Measurements from ENCODE around the gene MELTF. TPM values are rescaled to one million over a fixed set of nuclear protein-coding genes. Genes with fewer than 3 reads are reported as not detected.
A peak's percentile ranks its signal among the peaks of the same experiment; 100 is the strongest.

MELTF gene
- total and polyA plus RNA-seq, 7 experiments from 2014 or later, result 0.09 to 7.6 (median 1.8) TPM; not detected in 1

- Mint-ChIP-seq H3K4me3 (peak overlapping the region; percentile 59 to 90 (median 82)), H3K4me1 (peaks cover 4 to 19% (median 13%) of the 10 kb centered on the region in 7 donors), H3K27me3 (peaks cover 0 to 2% (median 0%) of the 10 kb centered on the region in 5 donors), H3K9me3 (peaks cover 0 to 3% (median 0%) of the 10 kb centered on the region in 11 donors), H3K27ac (peak overlapping the region; percentile 43 to 92 (median 81)), H3K36me3 (peaks cover 0 to 1% (median 0%) of the 10 kb centered on the region in 5 donors)
- Histone ChIP-seq H3K36me3 (ENCODE audit: control insufficient read depth in 2 of 3, insufficient read depth in 3 of 3, low read length in 3 of 3) (no peaks in the 10 kb centered on the region), H3K27ac (ENCODE audit: low read depth, low read length) (no peak overlapping the region), H3K4me3 (ENCODE audit: low read length) (no peak overlapping the region), H3K4me1 (ENCODE audit: control insufficient read depth in 2 of 2, insufficient read depth in 2 of 2, low read length in 2 of 2) (peaks cover 8% of the 10 kb centered on the region in 2 donors), H3K9me3 (ENCODE audit: control insufficient read depth in 2 of 3, low read length in 3 of 3) (no peaks in the 10 kb centered on the region), H3K27me3 (ENCODE audit: control insufficient read depth in 2 of 2, insufficient read depth in 2 of 2, low read length in 2 of 2) (no peaks in the 10 kb centered on the region)
- intact Hi-C loops (cut with micrococcal nuclease), result no loop called here
- CTCF ChIA-PET, result interaction anchor here (1.3 kb wide), 1 partner anchor 187 kb away, joined by 3 read pairs; no protein-coding TSS in a partner anchor
- DNase-seq (no peak), ATAC-seq (no peak)
- POLR2A ChIA-PET, result no interaction called here
Measured at GRCh38 chr3:197001106-197001971, 28.3 kb downstream of the MELTF start.

- Histone ChIP-seq H3K27me3 (ENCODE audit: control insufficient read depth in 2 of 2, insufficient read depth in 2 of 2, low read length in 2 of 2) (no peaks in the 10 kb centered on the region), H3K4me1 (ENCODE audit: control insufficient read depth in 2 of 2, insufficient read depth in 2 of 2, low read length in 2 of 2) (peaks cover 8% of the 10 kb centered on the region in 2 donors), H3K4me3 (ENCODE audit: low read length) (no peak overlapping the region), H3K36me3 (ENCODE audit: control insufficient read depth in 2 of 3, insufficient read depth in 3 of 3, low read length in 3 of 3) (no peaks in the 10 kb centered on the region), H3K9me3 (ENCODE audit: control insufficient read depth in 2 of 3, low read length in 3 of 3) (no peaks in the 10 kb centered on the region), H3K27ac (ENCODE audit: low read depth, low read length) (no peak overlapping the region)
- ChIA-PET POLR2A (no interaction called here), CTCF (no interaction called here)
- Mint-ChIP-seq H3K36me3 (peaks cover 0 to 1% (median 0%) of the 10 kb centered on the region in 5 donors), H3K9me3 (peaks cover 0 to 3% (median 0%) of the 10 kb centered on the region in 11 donors), H3K27me3 (peaks cover 0 to 2% (median 0%) of the 10 kb centered on the region in 5 donors), H3K27ac (peak overlapping the region in 2 of 9 donors; percentile 25 to 32), H3K4me1 (peaks cover 3 to 19% (median 13%) of the 10 kb centered on the region in 7 donors), H3K4me3 (no peak overlapping the region)
- ATAC-seq (no peak), DNase-seq (no peak)
- intact Hi-C loops (cut with micrococcal nuclease), result no loop called here
Measured at GRCh38 chr3:197000211-197000610, 29.4 kb downstream of the MELTF start.

- Histone ChIP-seq H3K36me3 (ENCODE audit: control insufficient read depth in 2 of 3, insufficient read depth in 3 of 3, low read length in 3 of 3) (no peaks in the 10 kb centered on the region), H3K4me3 (ENCODE audit: low read length) (no peak overlapping the region), H3K9me3 (ENCODE audit: control insufficient read depth in 2 of 3, low read length in 3 of 3) (no peaks in the 10 kb centered on the region), H3K27ac (ENCODE audit: low read depth, low read length) (no peak overlapping the region), H3K27me3 (ENCODE audit: control insufficient read depth in 2 of 2, insufficient read depth in 2 of 2, low read length in 2 of 2) (no peaks in the 10 kb centered on the region), H3K4me1 (ENCODE audit: control insufficient read depth in 2 of 2, insufficient read depth in 2 of 2, low read length in 2 of 2) (peaks cover 6% of the 10 kb centered on the region in 2 donors)
- Mint-ChIP-seq H3K27ac (no peak overlapping the region), H3K4me1 (peaks cover 0 to 15% (median 7%) of the 10 kb centered on the region in 7 donors), H3K4me3 (no peak overlapping the region), H3K36me3 (peaks cover 0 to 1% (median 0%) of the 10 kb centered on the region in 5 donors), H3K27me3 (peaks cover 0 to 2% (median 0%) of the 10 kb centered on the region in 5 donors), H3K9me3 (peaks cover 0 to 3% (median 0%) of the 10 kb centered on the region in 11 donors)
- ChIA-PET POLR2A (no interaction called here), CTCF (no interaction called here)
- ATAC-seq (no peak), DNase-seq (no peak)
- intact Hi-C loops (cut with micrococcal nuclease), result no loop called here
Measured at GRCh38 chr3:196998966-196999760, 30.5 kb downstream of the MELTF start.

- POLR2A ChIA-PET, result no interaction called here
- no peaks in the 10 kb centered on the region for H3K36me3 ChIP-seq (ENCODE audit: control insufficient read depth in 2 of 3, insufficient read depth in 3 of 3, low read length in 3 of 3)
- peaks cover 0 to 6% (median 4%) of the 10 kb centered on the region in 7 donors for H3K4me1 Mint-ChIP-seq
- no peaks in the 10 kb centered on the region for H3K4me1 ChIP-seq (ENCODE audit: control insufficient read depth in 2 of 2, insufficient read depth in 2 of 2, low read length in 2 of 2)
- peaks cover 0 to 3% (median 0%) of the 10 kb centered on the region in 11 donors for H3K9me3 Mint-ChIP-seq
- H3K4me3 Mint-ChIP-seq, result no peak overlapping the region
- no peak overlapping the region for H3K4me3 ChIP-seq (ENCODE audit: low read length)
- intact Hi-C loops (cut with micrococcal nuclease), result no loop called here
- no peak for DNase-seq
- no peak for ATAC-seq
- no peak overlapping the region for H3K27ac Mint-ChIP-seq
- H3K36me3 Mint-ChIP-seq, result no peaks in the 10 kb centered on the region
- no peak overlapping the region for H3K27ac ChIP-seq (ENCODE audit: low read depth, low read length)
- no peaks in the 10 kb centered on the region for H3K27me3 ChIP-seq (ENCODE audit: control insufficient read depth in 2 of 2, insufficient read depth in 2 of 2, low read length in 2 of 2)
- H3K9me3 ChIP-seq (ENCODE audit: control insufficient read depth in 2 of 3, low read length in 3 of 3), result no peaks in the 10 kb centered on the region
- peaks cover 0 to 2% (median 0%) of the 10 kb centered on the region in 5 donors for H3K27me3 Mint-ChIP-seq
- CTCF ChIA-PET, result interaction anchor here (1.1 kb wide), 1 partner anchor 33 kb away, joined by 5 read pairs; the partner anchor contains the start of gene MELTF
Measured at GRCh38 chr3:196997311-196997710, 32.3 kb downstream of the MELTF start.

GRCh38 chr3:196996454-196997265, 33.0 kb downstream of the MELTF start:
- H3K4me3 Mint-ChIP-seq, result no peak overlapping the region
- CTCF ChIA-PET, result interaction anchor here (1.1 kb wide), 1 partner anchor 33 kb away, joined by 5 read pairs; the partner anchor contains the start of gene MELTF
- no peak for ATAC-seq

More at GRCh38 chr3:196996454-196997265, 33.0 kb downstream of the MELTF start:
- H3K4me3 ChIP-seq (ENCODE audit: low read length), result no peak overlapping the region
- no peaks in the 10 kb centered on the region for H3K4me1 ChIP-seq (ENCODE audit: control insufficient read depth in 2 of 2, insufficient read depth in 2 of 2, low read length in 2 of 2)
- no peaks in the 10 kb centered on the region for H3K9me3 ChIP-seq (ENCODE audit: control insufficient read depth in 2 of 3, low read length in 3 of 3)
- Mint-ChIP-seq H3K9me3 (peaks cover 0 to 2% (median 0%) of the 10 kb centered on the region in 11 donors), H3K36me3 (no peaks in the 10 kb centered on the region), H3K27ac (no peak overlapping the region), H3K4me1 (peaks cover 0 to 4% (median 2%) of the 10 kb centered on the region in 7 donors), H3K27me3 (peaks cover 0 to 1% (median 0%) of the 10 kb centered on the region in 5 donors)
- POLR2A ChIA-PET, result no interaction called here
- intact Hi-C loops (cut with micrococcal nuclease), result no loop called here
- no peak for DNase-seq
- no peak overlapping the region for H3K27ac ChIP-seq (ENCODE audit: low read depth, low read length)
- no peaks in the 10 kb centered on the region for H3K27me3 ChIP-seq (ENCODE audit: control insufficient read depth in 2 of 2, insufficient read depth in 2 of 2, low read length in 2 of 2)
- H3K36me3 ChIP-seq (ENCODE audit: control insufficient read depth in 2 of 3, insufficient read depth in 3 of 3, low read length in 3 of 3), result no peaks in the 10 kb centered on the region
